Measurements from ENCODE around the gene VPS45.
A peak's percentile ranks its signal among the peaks of the same experiment; 100 is the strongest.

DNA sequence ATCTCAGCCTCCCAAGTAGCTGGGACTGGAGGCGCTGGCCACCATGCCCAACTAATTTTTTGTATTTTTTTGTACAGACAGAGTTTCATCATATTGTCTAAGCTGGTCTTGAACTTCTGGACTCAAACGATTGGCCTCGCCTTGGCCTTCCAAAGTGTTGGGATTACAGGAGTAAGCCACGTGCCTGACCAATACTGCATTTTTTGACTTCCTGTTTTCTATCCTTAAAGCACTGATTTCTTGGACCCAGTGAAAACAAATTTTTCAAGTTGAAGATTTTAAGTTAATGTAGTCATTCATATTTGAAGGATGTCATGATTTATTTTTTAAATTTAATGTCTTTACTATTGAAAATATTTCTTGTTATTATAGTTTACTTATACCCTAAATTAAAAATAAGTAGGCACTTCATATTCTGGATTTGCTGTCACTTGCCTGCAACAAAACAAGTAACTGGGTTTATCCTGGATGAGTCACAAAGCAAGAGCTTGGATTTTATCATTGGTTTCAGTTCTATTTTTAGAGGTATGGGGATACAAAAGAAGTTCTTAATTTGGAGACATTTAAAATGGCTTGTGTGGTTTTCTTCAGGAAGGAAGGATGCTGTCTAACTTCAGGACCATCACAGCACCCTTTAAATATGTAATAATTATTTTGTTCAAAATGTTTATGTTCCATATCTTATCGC lies 2.2 kb upstream of the VPS45 start:
- TF ChIP-seq, protein P1, sequence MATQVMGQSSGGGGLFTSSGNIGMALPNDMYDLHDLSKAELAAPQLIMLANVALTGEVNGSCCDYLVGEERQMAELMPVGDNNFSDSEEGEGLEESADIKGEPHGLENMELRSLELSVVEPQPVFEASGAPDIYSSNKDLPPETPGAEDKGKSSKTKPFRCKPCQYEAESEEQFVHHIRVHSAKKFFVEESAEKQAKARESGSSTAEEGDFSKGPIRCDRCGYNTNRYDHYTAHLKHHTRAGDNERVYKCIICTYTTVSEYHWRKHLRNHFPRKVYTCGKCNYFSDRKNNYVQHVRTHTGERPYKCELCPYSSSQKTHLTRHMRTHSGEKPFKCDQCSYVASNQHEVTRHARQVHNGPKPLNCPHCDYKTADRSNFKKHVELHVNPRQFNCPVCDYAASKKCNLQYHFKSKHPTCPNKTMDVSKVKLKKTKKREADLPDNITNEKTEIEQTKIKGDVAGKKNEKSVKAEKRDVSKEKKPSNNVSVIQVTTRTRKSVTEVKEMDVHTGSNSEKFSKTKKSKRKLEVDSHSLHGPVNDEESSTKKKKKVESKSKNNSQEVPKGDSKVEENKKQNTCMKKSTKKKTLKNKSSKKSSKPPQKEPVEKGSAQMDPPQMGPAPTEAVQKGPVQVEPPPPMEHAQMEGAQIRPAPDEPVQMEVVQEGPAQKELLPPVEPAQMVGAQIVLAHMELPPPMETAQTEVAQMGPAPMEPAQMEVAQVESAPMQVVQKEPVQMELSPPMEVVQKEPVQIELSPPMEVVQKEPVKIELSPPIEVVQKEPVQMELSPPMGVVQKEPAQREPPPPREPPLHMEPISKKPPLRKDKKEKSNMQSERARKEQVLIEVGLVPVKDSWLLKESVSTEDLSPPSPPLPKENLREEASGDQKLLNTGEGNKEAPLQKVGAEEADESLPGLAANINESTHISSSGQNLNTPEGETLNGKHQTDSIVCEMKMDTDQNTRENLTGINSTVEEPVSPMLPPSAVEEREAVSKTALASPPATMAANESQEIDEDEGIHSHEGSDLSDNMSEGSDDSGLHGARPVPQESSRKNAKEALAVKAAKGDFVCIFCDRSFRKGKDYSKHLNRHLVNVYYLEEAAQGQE (IDR thresholded peaks at IDR 0.05; ENCODE audit: low read depth, low read length) = no peak
- TF ChIP-seq, protein P2, sequence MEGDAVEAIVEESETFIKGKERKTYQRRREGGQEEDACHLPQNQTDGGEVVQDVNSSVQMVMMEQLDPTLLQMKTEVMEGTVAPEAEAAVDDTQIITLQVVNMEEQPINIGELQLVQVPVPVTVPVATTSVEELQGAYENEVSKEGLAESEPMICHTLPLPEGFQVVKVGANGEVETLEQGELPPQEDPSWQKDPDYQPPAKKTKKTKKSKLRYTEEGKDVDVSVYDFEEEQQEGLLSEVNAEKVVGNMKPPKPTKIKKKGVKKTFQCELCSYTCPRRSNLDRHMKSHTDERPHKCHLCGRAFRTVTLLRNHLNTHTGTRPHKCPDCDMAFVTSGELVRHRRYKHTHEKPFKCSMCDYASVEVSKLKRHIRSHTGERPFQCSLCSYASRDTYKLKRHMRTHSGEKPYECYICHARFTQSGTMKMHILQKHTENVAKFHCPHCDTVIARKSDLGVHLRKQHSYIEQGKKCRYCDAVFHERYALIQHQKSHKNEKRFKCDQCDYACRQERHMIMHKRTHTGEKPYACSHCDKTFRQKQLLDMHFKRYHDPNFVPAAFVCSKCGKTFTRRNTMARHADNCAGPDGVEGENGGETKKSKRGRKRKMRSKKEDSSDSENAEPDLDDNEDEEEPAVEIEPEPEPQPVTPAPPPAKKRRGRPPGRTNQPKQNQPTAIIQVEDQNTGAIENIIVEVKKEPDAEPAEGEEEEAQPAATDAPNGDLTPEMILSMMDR (IDR thresholded peaks at IDR 0.05) = no peak
- TF ChIP-seq MAX (IDR thresholded peaks at IDR 0.05; ENCODE audit: low read depth) (no peak), TCF12 (IDR thresholded peaks at IDR 0.05) (peak; percentile 40; the same call in 1 of the 2 replicates), EP300 (IDR thresholded peaks at IDR 0.05; ENCODE audit: borderline replicate concordance in 1 of 2, low read depth in 1 of 2, low read length in 1 of 2) (no peak), YY1 (IDR thresholded peaks at IDR 0.05; ENCODE audit: low read depth) (no peak; the same call in 1 of the 2 replicates)
